ENCODE measurements around the gene ADCY5.

ADCY5 gene

DNA sequence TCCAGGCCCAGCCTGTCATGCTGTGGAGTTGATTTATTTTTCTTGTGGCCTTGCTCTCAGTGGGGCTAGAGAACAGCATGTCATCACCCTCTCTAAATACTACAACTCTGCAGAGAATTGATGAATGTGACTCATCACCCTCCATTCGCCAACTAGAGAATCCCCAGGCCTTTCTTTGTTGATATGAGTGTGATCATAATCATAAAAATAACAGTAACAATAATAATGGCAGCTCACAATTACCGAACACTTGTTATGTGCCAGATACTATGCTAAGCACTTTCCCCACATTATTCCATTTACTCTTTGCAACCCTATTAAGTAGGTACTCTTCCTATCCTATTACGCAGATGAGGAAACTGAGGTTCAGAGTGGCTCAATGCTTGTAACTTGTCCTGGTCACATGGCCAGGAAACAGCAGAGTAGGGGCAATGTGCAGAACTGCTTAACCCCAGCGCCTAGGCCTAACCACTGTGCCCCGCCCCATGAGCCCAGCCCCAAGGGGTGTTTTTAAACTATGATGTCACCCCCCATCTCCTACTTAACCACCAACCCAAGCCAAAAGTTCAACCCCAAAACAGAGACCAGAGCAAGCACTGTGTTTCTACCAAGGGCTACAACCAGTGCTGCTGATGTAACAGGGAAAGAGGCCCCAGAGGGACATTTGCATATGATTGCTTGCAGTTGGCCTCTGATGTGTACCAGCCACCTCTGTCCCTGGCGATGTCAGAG, 104.5 kb downstream of the ADCY5 start (continued):
- TF ChIP-seq, protein P1, sequence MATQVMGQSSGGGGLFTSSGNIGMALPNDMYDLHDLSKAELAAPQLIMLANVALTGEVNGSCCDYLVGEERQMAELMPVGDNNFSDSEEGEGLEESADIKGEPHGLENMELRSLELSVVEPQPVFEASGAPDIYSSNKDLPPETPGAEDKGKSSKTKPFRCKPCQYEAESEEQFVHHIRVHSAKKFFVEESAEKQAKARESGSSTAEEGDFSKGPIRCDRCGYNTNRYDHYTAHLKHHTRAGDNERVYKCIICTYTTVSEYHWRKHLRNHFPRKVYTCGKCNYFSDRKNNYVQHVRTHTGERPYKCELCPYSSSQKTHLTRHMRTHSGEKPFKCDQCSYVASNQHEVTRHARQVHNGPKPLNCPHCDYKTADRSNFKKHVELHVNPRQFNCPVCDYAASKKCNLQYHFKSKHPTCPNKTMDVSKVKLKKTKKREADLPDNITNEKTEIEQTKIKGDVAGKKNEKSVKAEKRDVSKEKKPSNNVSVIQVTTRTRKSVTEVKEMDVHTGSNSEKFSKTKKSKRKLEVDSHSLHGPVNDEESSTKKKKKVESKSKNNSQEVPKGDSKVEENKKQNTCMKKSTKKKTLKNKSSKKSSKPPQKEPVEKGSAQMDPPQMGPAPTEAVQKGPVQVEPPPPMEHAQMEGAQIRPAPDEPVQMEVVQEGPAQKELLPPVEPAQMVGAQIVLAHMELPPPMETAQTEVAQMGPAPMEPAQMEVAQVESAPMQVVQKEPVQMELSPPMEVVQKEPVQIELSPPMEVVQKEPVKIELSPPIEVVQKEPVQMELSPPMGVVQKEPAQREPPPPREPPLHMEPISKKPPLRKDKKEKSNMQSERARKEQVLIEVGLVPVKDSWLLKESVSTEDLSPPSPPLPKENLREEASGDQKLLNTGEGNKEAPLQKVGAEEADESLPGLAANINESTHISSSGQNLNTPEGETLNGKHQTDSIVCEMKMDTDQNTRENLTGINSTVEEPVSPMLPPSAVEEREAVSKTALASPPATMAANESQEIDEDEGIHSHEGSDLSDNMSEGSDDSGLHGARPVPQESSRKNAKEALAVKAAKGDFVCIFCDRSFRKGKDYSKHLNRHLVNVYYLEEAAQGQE (tag by site-specific recombination; IDR thresholded peaks at IDR 0.05), result no peak
- TF ChIP-seq ZNF837 (tag by site-specific recombination; IDR thresholded peaks at IDR 0.05), result no peak
- TF ChIP-seq HOXC10 (CRISPR knock-in tag; IDR thresholded peaks at IDR 0.05), result no peak
- TF ChIP-seq ZNF16 (tag by site-specific recombination; IDR thresholded peaks at IDR 0.05; ENCODE audit: low read depth), result no peak
- no peak; the same call in 1 of the 2 replicates for TF ChIP-seq KLF10 (tag by site-specific recombination; IDR thresholded peaks at IDR 0.05)
- no peak; the same call in 1 of the 2 replicates for TF ChIP-seq GLIS1 (tag by site-specific recombination; IDR thresholded peaks at IDR 0.05)
- TF ChIP-seq ZNF548 (tag by site-specific recombination; IDR thresholded peaks at IDR 0.05), result no peak
- peak; percentile 58; the same call in 1 of the 2 replicates for TF ChIP-seq ZNF24 (tag by site-specific recombination; IDR thresholded peaks at IDR 0.05)
- no peak for TF ChIP-seq WT1 (tag by site-specific recombination; IDR thresholded peaks at IDR 0.05)
- TF ChIP-seq MZF1 (tag by site-specific recombination; IDR thresholded peaks at IDR 0.05; ENCODE audit: borderline replicate concordance), result 0 out of 2 replicates have a peak, but pooled peaks have one; percentile 39
- TF ChIP-seq, protein P2, sequence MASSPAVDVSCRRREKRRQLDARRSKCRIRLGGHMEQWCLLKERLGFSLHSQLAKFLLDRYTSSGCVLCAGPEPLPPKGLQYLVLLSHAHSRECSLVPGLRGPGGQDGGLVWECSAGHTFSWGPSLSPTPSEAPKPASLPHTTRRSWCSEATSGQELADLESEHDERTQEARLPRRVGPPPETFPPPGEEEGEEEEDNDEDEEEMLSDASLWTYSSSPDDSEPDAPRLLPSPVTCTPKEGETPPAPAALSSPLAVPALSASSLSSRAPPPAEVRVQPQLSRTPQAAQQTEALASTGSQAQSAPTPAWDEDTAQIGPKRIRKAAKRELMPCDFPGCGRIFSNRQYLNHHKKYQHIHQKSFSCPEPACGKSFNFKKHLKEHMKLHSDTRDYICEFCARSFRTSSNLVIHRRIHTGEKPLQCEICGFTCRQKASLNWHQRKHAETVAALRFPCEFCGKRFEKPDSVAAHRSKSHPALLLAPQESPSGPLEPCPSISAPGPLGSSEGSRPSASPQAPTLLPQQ (tag by site-specific recombination; IDR thresholded peaks at IDR 0.05), result 0 out of 2 replicates have a peak, but pooled peaks have one; percentile 35
- no peak for TF ChIP-seq ZBTB7A (tag by site-specific recombination; IDR thresholded peaks at IDR 0.05; ENCODE audit: low read depth)
- no peak for TF ChIP-seq ZNF830 (tag by site-specific recombination; IDR thresholded peaks at IDR 0.05; ENCODE audit: low read depth)
- peak; percentile 60; the same call in 1 of the 2 replicates for TF ChIP-seq SP7 (tag by site-specific recombination; IDR thresholded peaks at IDR 0.05)
- TF ChIP-seq ZNF585B (tag by site-specific recombination; IDR thresholded peaks at IDR 0.05), result no peak
- no peak for TF ChIP-seq SETDB1 (IDR thresholded peaks at IDR 0.05; ENCODE audit: insufficient read length, low read length)
- TF ChIP-seq ZSCAN16 (tag by site-specific recombination; IDR thresholded peaks at IDR 0.05), result no peak
- TF ChIP-seq TCF7L2 (IDR thresholded peaks at IDR 0.05; ENCODE audit: borderline replicate concordance, low read depth, low read length), result no peak
- TF ChIP-seq, protein P3, sequence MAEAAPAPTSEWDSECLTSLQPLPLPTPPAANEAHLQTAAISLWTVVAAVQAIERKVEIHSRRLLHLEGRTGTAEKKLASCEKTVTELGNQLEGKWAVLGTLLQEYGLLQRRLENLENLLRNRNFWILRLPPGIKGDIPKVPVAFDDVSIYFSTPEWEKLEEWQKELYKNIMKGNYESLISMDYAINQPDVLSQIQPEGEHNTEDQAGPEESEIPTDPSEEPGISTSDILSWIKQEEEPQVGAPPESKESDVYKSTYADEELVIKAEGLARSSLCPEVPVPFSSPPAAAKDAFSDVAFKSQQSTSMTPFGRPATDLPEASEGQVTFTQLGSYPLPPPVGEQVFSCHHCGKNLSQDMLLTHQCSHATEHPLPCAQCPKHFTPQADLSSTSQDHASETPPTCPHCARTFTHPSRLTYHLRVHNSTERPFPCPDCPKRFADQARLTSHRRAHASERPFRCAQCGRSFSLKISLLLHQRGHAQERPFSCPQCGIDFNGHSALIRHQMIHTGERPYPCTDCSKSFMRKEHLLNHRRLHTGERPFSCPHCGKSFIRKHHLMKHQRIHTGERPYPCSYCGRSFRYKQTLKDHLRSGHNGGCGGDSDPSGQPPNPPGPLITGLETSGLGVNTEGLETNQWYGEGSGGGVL (tag by site-specific recombination; IDR thresholded peaks at IDR 0.05), result no peak
- TF ChIP-seq, protein P4, sequence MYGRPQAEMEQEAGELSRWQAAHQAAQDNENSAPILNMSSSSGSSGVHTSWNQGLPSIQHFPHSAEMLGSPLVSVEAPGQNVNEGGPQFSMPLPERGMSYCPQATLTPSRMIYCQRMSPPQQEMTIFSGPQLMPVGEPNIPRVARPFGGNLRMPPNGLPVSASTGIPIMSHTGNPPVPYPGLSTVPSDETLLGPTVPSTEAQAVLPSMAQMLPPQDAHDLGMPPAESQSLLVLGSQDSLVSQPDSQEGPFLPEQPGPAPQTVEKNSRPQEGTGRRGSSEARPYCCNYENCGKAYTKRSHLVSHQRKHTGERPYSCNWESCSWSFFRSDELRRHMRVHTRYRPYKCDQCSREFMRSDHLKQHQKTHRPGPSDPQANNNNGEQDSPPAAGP (tag by site-specific recombination; IDR thresholded peaks at IDR 0.05), result peak; percentile 37; the same call in 1 of the 2 replicates
- TF ChIP-seq, protein P5, sequence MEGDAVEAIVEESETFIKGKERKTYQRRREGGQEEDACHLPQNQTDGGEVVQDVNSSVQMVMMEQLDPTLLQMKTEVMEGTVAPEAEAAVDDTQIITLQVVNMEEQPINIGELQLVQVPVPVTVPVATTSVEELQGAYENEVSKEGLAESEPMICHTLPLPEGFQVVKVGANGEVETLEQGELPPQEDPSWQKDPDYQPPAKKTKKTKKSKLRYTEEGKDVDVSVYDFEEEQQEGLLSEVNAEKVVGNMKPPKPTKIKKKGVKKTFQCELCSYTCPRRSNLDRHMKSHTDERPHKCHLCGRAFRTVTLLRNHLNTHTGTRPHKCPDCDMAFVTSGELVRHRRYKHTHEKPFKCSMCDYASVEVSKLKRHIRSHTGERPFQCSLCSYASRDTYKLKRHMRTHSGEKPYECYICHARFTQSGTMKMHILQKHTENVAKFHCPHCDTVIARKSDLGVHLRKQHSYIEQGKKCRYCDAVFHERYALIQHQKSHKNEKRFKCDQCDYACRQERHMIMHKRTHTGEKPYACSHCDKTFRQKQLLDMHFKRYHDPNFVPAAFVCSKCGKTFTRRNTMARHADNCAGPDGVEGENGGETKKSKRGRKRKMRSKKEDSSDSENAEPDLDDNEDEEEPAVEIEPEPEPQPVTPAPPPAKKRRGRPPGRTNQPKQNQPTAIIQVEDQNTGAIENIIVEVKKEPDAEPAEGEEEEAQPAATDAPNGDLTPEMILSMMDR (tag by site-specific recombination; IDR thresholded peaks at IDR 0.05), result no peak
- TF ChIP-seq, protein P6, sequence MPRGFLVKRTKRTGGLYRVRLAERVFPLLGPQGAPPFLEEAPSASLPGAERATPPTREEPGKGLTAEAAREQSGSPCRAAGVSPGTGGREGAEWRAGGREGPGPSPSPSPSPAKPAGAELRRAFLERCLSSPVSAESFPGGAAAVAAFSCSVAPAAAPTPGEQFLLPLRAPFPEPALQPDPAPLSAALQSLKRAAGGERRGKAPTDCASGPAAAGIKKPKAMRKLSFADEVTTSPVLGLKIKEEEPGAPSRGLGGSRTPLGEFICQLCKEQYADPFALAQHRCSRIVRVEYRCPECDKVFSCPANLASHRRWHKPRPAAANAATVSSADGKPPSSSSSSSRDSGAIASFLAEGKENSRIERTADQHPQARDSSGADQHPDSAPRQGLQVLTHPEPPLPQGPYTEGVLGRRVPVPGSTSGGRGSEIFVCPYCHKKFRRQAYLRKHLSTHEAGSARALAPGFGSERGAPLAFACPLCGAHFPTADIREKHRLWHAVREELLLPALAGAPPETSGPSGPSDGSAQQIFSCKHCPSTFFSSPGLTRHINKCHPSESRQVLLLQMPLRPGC (tag by site-specific recombination; IDR thresholded peaks at IDR 0.05), result 0 out of 2 replicates have a peak, but pooled peaks have one; percentile 41
- TF ChIP-seq, protein P7, sequence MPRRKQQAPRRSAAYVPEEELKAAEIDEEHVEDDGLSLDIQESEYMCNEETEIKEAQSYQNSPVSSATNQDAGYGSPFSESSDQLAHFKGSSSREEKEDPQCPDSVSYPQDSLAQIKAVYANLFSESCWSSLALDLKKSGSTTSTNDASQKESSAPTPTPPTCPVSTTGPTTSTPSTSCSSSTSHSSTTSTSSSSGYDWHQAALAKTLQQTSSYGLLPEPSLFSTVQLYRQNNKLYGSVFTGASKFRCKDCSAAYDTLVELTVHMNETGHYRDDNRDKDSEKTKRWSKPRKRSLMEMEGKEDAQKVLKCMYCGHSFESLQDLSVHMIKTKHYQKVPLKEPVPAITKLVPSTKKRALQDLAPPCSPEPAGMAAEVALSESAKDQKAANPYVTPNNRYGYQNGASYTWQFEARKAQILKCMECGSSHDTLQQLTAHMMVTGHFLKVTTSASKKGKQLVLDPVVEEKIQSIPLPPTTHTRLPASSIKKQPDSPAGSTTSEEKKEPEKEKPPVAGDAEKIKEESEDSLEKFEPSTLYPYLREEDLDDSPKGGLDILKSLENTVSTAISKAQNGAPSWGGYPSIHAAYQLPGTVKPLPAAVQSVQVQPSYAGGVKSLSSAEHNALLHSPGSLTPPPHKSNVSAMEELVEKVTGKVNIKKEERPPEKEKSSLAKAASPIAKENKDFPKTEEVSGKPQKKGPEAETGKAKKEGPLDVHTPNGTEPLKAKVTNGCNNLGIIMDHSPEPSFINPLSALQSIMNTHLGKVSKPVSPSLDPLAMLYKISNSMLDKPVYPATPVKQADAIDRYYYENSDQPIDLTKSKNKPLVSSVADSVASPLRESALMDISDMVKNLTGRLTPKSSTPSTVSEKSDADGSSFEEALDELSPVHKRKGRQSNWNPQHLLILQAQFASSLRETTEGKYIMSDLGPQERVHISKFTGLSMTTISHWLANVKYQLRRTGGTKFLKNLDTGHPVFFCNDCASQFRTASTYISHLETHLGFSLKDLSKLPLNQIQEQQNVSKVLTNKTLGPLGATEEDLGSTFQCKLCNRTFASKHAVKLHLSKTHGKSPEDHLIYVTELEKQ (tag by site-specific recombination; IDR thresholded peaks at IDR 0.05; ENCODE audit: borderline replicate concordance), result no peak
- TF ChIP-seq ZNF768 (tag by site-specific recombination; IDR thresholded peaks at IDR 0.05), result no peak
